Measurements from ENCODE around the gene TGM2.

TGM2 gene

GRCh38 chr20:38085026-38085425 lies 80.0 kb downstream of the TGM2 start:
- H3K9ac ChIP-seq (ENCODE audit: low read length) = no peak overlapping the region
- TF ChIP-seq EZH2phosphoT487 (IDR thresholded peaks at IDR 0.05; ENCODE audit: low read depth) (no peak), CTCF (IDR thresholded peaks at IDR 0.05; ENCODE audit: low read depth, low read length) (no peak)
- no peak overlapping the region for H3K27ac ChIP-seq (ENCODE audit: low read length)
- H3K36me3 ChIP-seq (replicated peaks; ENCODE audit: low read depth, low read length) = peaks cover 75% of the 10 kb centered on the region
- H3K79me2 ChIP-seq (ENCODE audit: low read length) = peaks cover 34% of the 10 kb centered on the region
- no peak overlapping the region for H3K4me2 ChIP-seq (ENCODE audit: low read length)
- no peaks in the 10 kb centered on the region for H3K9me3 ChIP-seq (ENCODE audit: insufficient read depth, low read length)
- no peaks in the 10 kb centered on the region for H4K20me1 ChIP-seq (ENCODE audit: insufficient read depth, low read length)
- peaks cover 44% of the 10 kb centered on the region for H3K4me1 ChIP-seq (ENCODE audit: low read length)
- no peaks in the 10 kb centered on the region for H3K27me3 ChIP-seq (ENCODE audit: low read depth, low read length)
- no peak overlapping the region for H3K4me3 ChIP-seq (ENCODE audit: low read length)
- H2AFZ ChIP-seq (ENCODE audit: low read depth, low read length) = no peak overlapping the region

- Histone ChIP-seq H3K36me3 (replicated peaks; ENCODE audit: low read depth, low read length) (peaks cover 70% of the 10 kb centered on the region), H3K9me3 (ENCODE audit: insufficient read depth, low read length) (no peaks in the 10 kb centered on the region), H3K79me2 (ENCODE audit: low read length) (peaks cover 34% of the 10 kb centered on the region), H3K4me1 (ENCODE audit: low read length) (peaks cover 44% of the 10 kb centered on the region), H3K27ac (ENCODE audit: low read length) (no peak overlapping the region), H2AFZ (ENCODE audit: low read depth, low read length) (no peak overlapping the region), H4K20me1 (ENCODE audit: insufficient read depth, low read length) (no peaks in the 10 kb centered on the region), H3K27me3 (ENCODE audit: low read depth, low read length) (no peaks in the 10 kb centered on the region), H3K9ac (ENCODE audit: low read length) (no peak overlapping the region), H3K4me3 (ENCODE audit: low read length) (no peak overlapping the region), H3K4me2 (ENCODE audit: low read length) (no peak overlapping the region)
- TF ChIP-seq EZH2phosphoT487 (IDR thresholded peaks at IDR 0.05; ENCODE audit: low read depth) (no peak), CTCF (IDR thresholded peaks at IDR 0.05; ENCODE audit: low read depth, low read length) (no peak)
Observed at GRCh38 chr20:38084425-38084951, 80.6 kb downstream of the TGM2 start.

GRCh38 chr20:38083338-38084048 lies 81.6 kb downstream of the TGM2 start:
- H3K9me3 ChIP-seq (ENCODE audit: insufficient read depth, low read length) = no peaks in the 10 kb centered on the region
- H4K20me1 ChIP-seq (ENCODE audit: insufficient read depth, low read length) = no peaks in the 10 kb centered on the region
- no peak overlapping the region for H3K4me3 ChIP-seq (ENCODE audit: low read length)
- H3K36me3 ChIP-seq (replicated peaks; ENCODE audit: low read depth, low read length) = peaks cover 79% of the 10 kb centered on the region
- H3K4me2 ChIP-seq (ENCODE audit: low read length) = no peak overlapping the region
- H3K79me2 ChIP-seq (ENCODE audit: low read length) = peaks cover 44% of the 10 kb centered on the region
- H3K9ac ChIP-seq (ENCODE audit: low read length) = no peak overlapping the region
- no peak overlapping the region for H2AFZ ChIP-seq (ENCODE audit: low read depth, low read length)
- no peaks in the 10 kb centered on the region for H3K27me3 ChIP-seq (ENCODE audit: low read depth, low read length)
- H3K27ac ChIP-seq (ENCODE audit: low read length) = no peak overlapping the region
- peaks cover 49% of the 10 kb centered on the region for H3K4me1 ChIP-seq (ENCODE audit: low read length)
- no peak for TF ChIP-seq EZH2phosphoT487 (IDR thresholded peaks at IDR 0.05; ENCODE audit: low read depth)
- no peak for TF ChIP-seq CTCF (IDR thresholded peaks at IDR 0.05; ENCODE audit: low read depth, low read length)

GRCh38 chr20:38082894-38083293 lies 82.2 kb downstream of the TGM2 start:
- peaks cover 55% of the 10 kb centered on the region for H3K4me1 ChIP-seq (ENCODE audit: low read length)

More at GRCh38 chr20:38082894-38083293, 82.2 kb downstream of the TGM2 start:
- Histone ChIP-seq H3K9ac (ENCODE audit: low read length) (no peak overlapping the region), H4K20me1 (ENCODE audit: insufficient read depth, low read length) (no peaks in the 10 kb centered on the region), H2AFZ (ENCODE audit: low read depth, low read length) (no peak overlapping the region), H3K9me3 (ENCODE audit: insufficient read depth, low read length) (no peaks in the 10 kb centered on the region), H3K36me3 (replicated peaks; ENCODE audit: low read depth, low read length) (peaks cover 75% of the 10 kb centered on the region), H3K27ac (ENCODE audit: low read length) (no peak overlapping the region), H3K27me3 (ENCODE audit: low read depth, low read length) (no peaks in the 10 kb centered on the region), H3K4me2 (ENCODE audit: low read length) (no peak overlapping the region), H3K79me2 (ENCODE audit: low read length) (peaks cover 49% of the 10 kb centered on the region), H3K4me3 (ENCODE audit: low read length) (no peak overlapping the region)
- TF ChIP-seq EZH2phosphoT487 (IDR thresholded peaks at IDR 0.05; ENCODE audit: low read depth) (no peak), CTCF (IDR thresholded peaks at IDR 0.05; ENCODE audit: low read depth, low read length) (no peak)
